Aorta (tissue), 4 donors: Measurements from ENCODE around the gene HSPB7. TPM values are rescaled to one million over a fixed set of nuclear protein-coding genes. Genes with fewer than 3 reads are reported as not detected.

Source experiments
- polyA plus RNA-seq, 2 donors: library from polyadenylated mRNA; stranded (reverse); fragments of 200-250 nt; gene quantifications; one replicate each; pipeline ENCODE4 v1.2.3, GENCODE V29; 2013
- total RNA-seq, 2 donors: library from RNA; stranded (reverse); fragmentation: NEBNext Ultra II Directional; extraction: Animal tissue kit (Norgen Biotek cat#: 25700); gene quantifications; one replicate each; pipeline ENCODE4 v1.2.1, GENCODE V29; 2021
- donor health status: healthy with polysubstance abuse.
- donor health status: Bipolar disorder and iron deficiency.
- donor health status: DM: no; HTN: no; CAD: no.
- donor health status: DM: yes; HTN: yes; CAD: no.

HSPB7 gene
- total and polyA plus RNA-seq, 4 donors = 128 to 802 (median 326) TPM

Other genes starting within 250 kb of the HSPB7 start
- gene UQCRHL, start 210.4 kb downstream of the HSPB7 start, total RNA-seq = 1 to 10 TPM; 1.2 to 1.3 TPM
- gene UQCRHL, start 210.4 kb downstream of the HSPB7 start, polyA plus RNA-seq = 1 to 10 TPM; 1.3 to 4.6 TPM
- gene SPEN, start 170.3 kb downstream of the HSPB7 start, total RNA-seq = 100 to 1,000 TPM in 1 of 2 donors, 10 to 100 TPM in 1; 76.9 to 102 TPM
- gene SPEN, start 170.3 kb downstream of the HSPB7 start, polyA plus RNA-seq = 10 to 100 TPM; 19.8 to 26.4 TPM
- 10 to 100 TPM; 42.3 to 55.5 TPM for gene ZBTB17, start 41.9 kb downstream of the HSPB7 start, total RNA-seq
- 100 to 1,000 TPM in 1 of 2 donors, 10 to 100 TPM in 1; 15.0 to 134 TPM for gene ZBTB17, start 41.9 kb downstream of the HSPB7 start, polyA plus RNA-seq
- gene SRARP, start 13.8 kb downstream of the HSPB7 start, total RNA-seq = not detected
- not detected for gene SRARP, start 13.8 kb downstream of the HSPB7 start, polyA plus RNA-seq
- gene CLCNKA, start 4.0 kb upstream of the HSPB7 start, total RNA-seq = 1 to 10 TPM; 1.0 to 1.3 TPM
- gene CLCNKA, start 4.0 kb upstream of the HSPB7 start, polyA plus RNA-seq = 1 to 10 TPM in 1 of 2 donors, not detected in 1; 4.5 TPM
- under 1 TPM in 1 of 2 donors, not detected in 1; 0.39 TPM for gene CLCNKB, start 25.7 kb upstream of the HSPB7 start, total RNA-seq
- gene CLCNKB, start 25.7 kb upstream of the HSPB7 start, polyA plus RNA-seq = under 1 TPM; 0.23 to 0.38 TPM
- gene FAM131C, start 55.6 kb upstream of the HSPB7 start, total RNA-seq = under 1 TPM in 1 of 2 donors, not detected in 1; 0.26 TPM
- gene FAM131C, start 55.6 kb upstream of the HSPB7 start, polyA plus RNA-seq = under 1 TPM in 1 of 2 donors, not detected in 1; 0.67 TPM
- gene EPHA2, start 138.0 kb upstream of the HSPB7 start, total RNA-seq = 10 to 100 TPM; 25.2 to 25.9 TPM
- gene EPHA2, start 138.0 kb upstream of the HSPB7 start, polyA plus RNA-seq = 1 to 10 TPM; 5.4 to 6.3 TPM
- 1 to 10 TPM; 7.1 to 8.6 TPM for gene ARHGEF19, start 194.6 kb upstream of the HSPB7 start, total RNA-seq
- 10 to 100 TPM in 1 of 2 donors, 1 to 10 TPM in 1; 3.3 to 19.7 TPM for gene ARHGEF19, start 194.6 kb upstream of the HSPB7 start, polyA plus RNA-seq
- 1 to 10 TPM; 2.6 to 6.4 TPM for gene CPLANE2, start 219.1 kb upstream of the HSPB7 start, total RNA-seq
- gene CPLANE2, start 219.1 kb upstream of the HSPB7 start, polyA plus RNA-seq = 1 to 10 TPM; 1.9 to 3.2 TPM